ENCODE results near the gene TMEM185A.
"Not testable (repeated sequence)": the region's sequence is repeated elsewhere in the genome, so short reads cannot be mapped to it uniquely, and the experiment has no call there.

Gene TMEM185A

DNA sequence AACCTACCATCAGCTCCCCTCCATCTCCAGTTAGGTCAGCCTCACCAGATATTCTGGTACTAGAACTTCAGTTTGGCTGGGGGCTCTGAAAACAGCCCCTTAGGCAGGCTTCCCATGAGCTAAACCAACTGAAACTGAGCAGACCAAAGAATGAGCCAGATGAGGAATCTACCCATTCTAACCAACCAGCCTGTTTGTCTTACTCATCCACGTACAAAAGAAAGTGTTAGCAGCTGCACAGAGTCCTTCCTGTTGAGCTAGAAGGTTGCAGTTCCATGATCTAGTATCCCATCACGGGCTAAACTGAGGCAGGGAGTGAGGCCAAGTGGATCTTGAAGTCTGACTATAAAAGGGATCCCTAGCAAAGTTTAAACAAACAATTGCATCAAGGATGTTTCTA, 61.8 kb downstream of the TMEM185A start:
- Histone ChIP-seq H3K27me3 (ENCODE audit: insufficient read depth, poor library complexity, severe bottlenecking) (no peaks in the 10 kb centered on the region), H3K27ac (replicated peaks) (no peak overlapping the region), H3K4me3 (replicated peaks; ENCODE audit: insufficient read depth, low read length) (no peak overlapping the region)
- DNase-seq (ENCODE audit: low read depth in 1 of 2, low spot score in 1 of 2), result no peak
- no peak for TF ChIP-seq POLR2AphosphoS5 (IDR thresholded peaks at IDR 0.05; ENCODE audit: low read depth)
- no peak for TF ChIP-seq SPI1 (IDR thresholded peaks at IDR 0.05; ENCODE audit: borderline replicate concordance, low read depth)
- TF ChIP-seq, protein P1, sequence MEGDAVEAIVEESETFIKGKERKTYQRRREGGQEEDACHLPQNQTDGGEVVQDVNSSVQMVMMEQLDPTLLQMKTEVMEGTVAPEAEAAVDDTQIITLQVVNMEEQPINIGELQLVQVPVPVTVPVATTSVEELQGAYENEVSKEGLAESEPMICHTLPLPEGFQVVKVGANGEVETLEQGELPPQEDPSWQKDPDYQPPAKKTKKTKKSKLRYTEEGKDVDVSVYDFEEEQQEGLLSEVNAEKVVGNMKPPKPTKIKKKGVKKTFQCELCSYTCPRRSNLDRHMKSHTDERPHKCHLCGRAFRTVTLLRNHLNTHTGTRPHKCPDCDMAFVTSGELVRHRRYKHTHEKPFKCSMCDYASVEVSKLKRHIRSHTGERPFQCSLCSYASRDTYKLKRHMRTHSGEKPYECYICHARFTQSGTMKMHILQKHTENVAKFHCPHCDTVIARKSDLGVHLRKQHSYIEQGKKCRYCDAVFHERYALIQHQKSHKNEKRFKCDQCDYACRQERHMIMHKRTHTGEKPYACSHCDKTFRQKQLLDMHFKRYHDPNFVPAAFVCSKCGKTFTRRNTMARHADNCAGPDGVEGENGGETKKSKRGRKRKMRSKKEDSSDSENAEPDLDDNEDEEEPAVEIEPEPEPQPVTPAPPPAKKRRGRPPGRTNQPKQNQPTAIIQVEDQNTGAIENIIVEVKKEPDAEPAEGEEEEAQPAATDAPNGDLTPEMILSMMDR (IDR thresholded peaks at IDR 0.05; ENCODE audit: insufficient read depth, low read length), result no peak
- TF ChIP-seq GABPA (IDR thresholded peaks at IDR 0.05; ENCODE audit: low read depth), result no peak
- TF ChIP-seq, protein P2, sequence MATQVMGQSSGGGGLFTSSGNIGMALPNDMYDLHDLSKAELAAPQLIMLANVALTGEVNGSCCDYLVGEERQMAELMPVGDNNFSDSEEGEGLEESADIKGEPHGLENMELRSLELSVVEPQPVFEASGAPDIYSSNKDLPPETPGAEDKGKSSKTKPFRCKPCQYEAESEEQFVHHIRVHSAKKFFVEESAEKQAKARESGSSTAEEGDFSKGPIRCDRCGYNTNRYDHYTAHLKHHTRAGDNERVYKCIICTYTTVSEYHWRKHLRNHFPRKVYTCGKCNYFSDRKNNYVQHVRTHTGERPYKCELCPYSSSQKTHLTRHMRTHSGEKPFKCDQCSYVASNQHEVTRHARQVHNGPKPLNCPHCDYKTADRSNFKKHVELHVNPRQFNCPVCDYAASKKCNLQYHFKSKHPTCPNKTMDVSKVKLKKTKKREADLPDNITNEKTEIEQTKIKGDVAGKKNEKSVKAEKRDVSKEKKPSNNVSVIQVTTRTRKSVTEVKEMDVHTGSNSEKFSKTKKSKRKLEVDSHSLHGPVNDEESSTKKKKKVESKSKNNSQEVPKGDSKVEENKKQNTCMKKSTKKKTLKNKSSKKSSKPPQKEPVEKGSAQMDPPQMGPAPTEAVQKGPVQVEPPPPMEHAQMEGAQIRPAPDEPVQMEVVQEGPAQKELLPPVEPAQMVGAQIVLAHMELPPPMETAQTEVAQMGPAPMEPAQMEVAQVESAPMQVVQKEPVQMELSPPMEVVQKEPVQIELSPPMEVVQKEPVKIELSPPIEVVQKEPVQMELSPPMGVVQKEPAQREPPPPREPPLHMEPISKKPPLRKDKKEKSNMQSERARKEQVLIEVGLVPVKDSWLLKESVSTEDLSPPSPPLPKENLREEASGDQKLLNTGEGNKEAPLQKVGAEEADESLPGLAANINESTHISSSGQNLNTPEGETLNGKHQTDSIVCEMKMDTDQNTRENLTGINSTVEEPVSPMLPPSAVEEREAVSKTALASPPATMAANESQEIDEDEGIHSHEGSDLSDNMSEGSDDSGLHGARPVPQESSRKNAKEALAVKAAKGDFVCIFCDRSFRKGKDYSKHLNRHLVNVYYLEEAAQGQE (IDR thresholded peaks at IDR 0.05; ENCODE audit: insufficient replicate concordance, low read depth), result no peak

DNA sequence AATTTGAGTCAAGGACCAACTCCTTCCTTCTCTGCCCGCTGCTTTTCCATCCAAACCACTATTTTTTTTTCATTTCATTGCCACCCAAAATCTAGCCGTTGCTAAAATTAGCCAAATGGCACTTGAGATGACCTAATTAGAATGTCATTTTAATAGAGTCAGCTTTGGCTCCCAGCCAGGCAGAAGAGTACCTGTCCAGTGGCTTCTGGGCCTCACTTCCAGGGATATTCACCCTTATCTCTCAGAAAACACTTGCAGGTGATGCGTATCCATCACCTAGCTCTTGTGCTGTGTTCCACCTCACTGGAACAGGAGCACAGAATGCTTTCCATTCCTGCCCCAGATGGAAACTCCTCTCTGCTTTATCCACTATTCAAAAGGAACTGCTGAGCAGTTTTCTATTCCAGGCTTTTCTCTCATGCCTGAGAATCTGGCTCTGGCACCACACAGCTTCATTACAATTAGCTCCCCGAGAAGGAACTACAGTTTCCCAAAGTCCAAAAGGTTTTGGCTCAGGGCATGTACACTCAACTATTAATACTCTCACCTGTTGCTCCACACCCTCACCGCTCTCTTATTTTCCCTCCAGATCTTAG, 62.8 kb downstream of the TMEM185A start:
- H3K27ac ChIP-seq (replicated peaks), result no peak overlapping the region
- no peak overlapping the region for H3K4me3 ChIP-seq (replicated peaks; ENCODE audit: insufficient read depth, low read length)
- TF ChIP-seq POLR2AphosphoS5 (IDR thresholded peaks at IDR 0.05; ENCODE audit: low read depth), result no peak
- TF ChIP-seq, protein P2 (IDR thresholded peaks at IDR 0.05; ENCODE audit: insufficient replicate concordance, low read depth), result no peak
- TF ChIP-seq, protein P1 (IDR thresholded peaks at IDR 0.05; ENCODE audit: insufficient read depth, low read length), result no peak
- TF ChIP-seq GABPA (IDR thresholded peaks at IDR 0.05; ENCODE audit: low read depth), result no peak
- no peak for DNase-seq (ENCODE audit: low read depth in 1 of 2, low spot score in 1 of 2)
- H3K27me3 ChIP-seq (ENCODE audit: insufficient read depth, poor library complexity, severe bottlenecking), result no peaks in the 10 kb centered on the region

DNA sequence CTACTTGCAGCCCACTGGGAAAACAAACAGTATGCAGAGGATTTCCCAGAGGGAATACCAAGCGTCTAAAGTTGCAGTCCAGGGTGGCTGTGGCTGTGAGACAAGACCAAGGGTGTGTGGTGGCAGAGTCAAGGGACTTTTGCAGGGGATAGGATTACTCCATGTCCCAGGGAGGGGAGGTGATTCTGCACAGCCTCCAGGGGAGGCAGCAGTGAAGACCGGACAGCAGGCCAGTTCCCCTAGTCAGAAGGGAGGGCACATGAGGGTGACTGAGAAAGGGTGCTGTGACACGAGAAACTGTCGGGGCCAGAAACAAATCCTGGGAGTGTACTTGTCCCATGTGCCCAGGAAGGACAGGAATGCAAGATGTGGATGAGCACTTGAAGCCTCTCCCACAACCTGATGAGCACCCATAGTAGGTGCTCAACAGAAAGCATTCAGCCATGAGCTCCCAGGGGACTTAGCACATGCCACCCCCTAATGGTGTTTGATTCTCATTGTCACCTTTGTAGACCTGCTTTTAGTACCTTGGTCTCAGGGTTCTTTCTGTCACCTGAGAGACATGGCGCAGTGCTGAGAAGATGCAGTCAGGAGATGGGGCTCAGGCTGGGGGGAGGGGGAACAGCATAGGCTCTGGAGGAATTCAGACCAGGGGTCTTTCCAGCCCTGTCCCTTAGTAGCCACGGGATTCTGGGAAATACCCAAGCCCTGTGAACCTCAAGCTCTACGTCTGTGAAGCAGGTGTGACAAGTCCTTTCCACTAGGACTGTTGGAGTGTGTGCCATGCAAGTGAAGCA, 63.8 kb downstream of the TMEM185A start:
- Histone ChIP-seq H3K27me3 (ENCODE audit: insufficient read depth, poor library complexity, severe bottlenecking) (no peaks in the 10 kb centered on the region), H3K4me3 (replicated peaks; ENCODE audit: insufficient read depth, low read length) (no peak overlapping the region), H3K27ac (replicated peaks) (no peak overlapping the region)
- TF ChIP-seq GABPA (IDR thresholded peaks at IDR 0.05; ENCODE audit: low read depth), result no peak
- DNase-seq (ENCODE audit: low read depth in 1 of 2, low spot score in 1 of 2), result no peak

DNA sequence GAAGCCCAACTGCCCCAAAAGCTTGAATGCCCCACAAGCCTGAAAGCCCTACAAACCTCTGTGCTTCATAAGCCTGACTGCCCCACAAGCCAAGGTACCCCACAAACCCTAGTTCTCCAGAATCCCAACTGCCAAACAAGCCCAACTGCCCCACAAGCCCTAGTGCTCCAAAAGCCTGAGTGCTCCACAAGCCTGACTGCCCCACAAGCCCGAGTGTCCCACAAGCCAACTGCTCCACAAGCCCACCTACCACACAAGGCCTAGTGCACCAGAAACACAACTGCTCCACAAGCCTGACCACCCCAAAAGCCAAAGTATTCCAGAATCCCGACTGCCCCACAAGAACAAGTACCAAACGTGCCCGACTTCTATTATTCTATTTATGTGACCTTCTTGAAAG, 68.2 kb downstream of the TMEM185A start:
- TF ChIP-seq POLR2AphosphoS5 (IDR thresholded peaks at IDR 0.05; ENCODE audit: low read depth) (no peak), SPI1 (IDR thresholded peaks at IDR 0.05; ENCODE audit: borderline replicate concordance, low read depth) (no peak), GABPA (IDR thresholded peaks at IDR 0.05; ENCODE audit: low read depth) (no peak)
- TF ChIP-seq, protein P2 (IDR thresholded peaks at IDR 0.05; ENCODE audit: insufficient replicate concordance, low read depth), result no peak
- no peak overlapping the region for H3K4me3 ChIP-seq (replicated peaks; ENCODE audit: insufficient read depth, low read length)
- no peaks in the 10 kb centered on the region for H3K27me3 ChIP-seq (ENCODE audit: insufficient read depth, poor library complexity, severe bottlenecking)
- no peak for DNase-seq (ENCODE audit: low read depth in 1 of 2, low spot score in 1 of 2)
- no peak overlapping the region for H3K27ac ChIP-seq (replicated peaks)

DNA sequence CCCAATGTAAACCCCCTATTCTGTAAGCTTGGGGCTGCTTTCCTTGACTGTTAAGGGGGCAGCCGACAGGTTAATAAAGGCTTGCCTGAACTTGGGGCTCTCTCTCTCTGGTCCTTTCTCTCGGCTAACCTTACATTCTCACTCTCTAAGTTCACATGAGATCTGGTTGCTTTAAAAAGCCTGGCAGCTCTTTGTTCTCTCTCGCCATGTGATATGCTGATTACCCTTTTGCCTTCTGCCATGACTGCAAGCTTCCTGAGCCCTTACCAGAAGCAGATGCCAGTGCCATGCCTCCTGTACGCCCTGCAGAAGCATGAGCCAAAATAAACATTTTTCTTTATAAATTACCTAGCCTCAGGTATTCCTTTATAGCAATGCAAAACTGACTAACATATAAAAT, 76.3 kb downstream of the TMEM185A start:
- H3K4me3 ChIP-seq (replicated peaks; ENCODE audit: insufficient read depth, low read length); H3K27ac ChIP-seq (replicated peaks); DNase-seq (ENCODE audit: low read depth in 1 of 2, low spot score in 1 of 2); H3K27me3 ChIP-seq (ENCODE audit: insufficient read depth, poor library complexity, severe bottlenecking): not testable (repeated sequence)

DNA sequence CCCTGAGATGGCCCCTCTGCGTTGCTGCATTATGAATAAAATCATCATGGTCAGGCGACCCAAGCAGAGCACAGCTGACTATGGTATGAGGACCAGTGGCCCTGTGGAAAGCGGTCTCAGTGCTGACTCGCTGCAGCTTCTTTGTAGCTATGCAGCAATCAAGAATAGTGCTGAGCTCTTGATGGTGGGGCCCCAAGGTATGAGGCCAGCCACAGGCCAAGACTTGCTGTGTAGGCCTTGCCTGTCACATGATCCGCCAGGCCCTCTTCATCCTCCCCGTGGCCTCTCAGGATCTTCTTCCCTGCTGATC, 79.7 kb downstream of the TMEM185A start:
- not testable (repeated sequence) for H3K27ac ChIP-seq (replicated peaks); H3K4me3 ChIP-seq (replicated peaks; ENCODE audit: insufficient read depth, low read length); DNase-seq (ENCODE audit: low read depth in 1 of 2, low spot score in 1 of 2); H3K27me3 ChIP-seq (ENCODE audit: insufficient read depth, poor library complexity, severe bottlenecking)
